ENCODE results near the gene RACGAP1. TPM values are rescaled to one million over a fixed set of nuclear protein-coding genes. Genes with fewer than 3 reads are reported as not detected.

The RACGAP1 gene
- total RNA-seq, 4 donors from 2014 or later: 13.8 to 20.4 (median 16.2) TPM

DNA sequence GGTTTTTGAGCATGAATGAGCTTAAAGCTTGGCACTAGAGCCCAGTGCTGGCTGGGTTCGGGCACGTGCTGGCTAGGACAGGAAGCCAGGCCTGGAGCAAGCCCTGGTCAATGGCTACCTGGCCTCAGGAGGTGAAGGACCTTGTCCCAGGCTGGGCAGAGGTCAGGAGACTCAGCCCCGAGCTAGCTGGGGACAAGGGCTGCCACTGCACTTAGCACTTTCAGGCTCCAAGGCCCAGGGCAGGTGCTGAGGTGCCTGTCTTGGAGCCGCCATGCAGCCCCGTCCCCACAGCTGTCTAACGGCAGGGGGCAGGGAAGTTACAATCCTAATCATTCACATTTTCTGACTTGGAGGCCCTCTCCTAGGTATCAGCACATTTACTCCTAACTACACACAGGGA is 56.8 kb downstream of the RACGAP1 start:
- no peak for DNase-seq (ENCODE audit: low spot score in 2 of 2)
- no peak overlapping the region for H3K27ac ChIP-seq
- 90% methylated on average over 4 of the region's 6 CpGs for WGBS
- no peaks in the 10 kb centered on the region for H3K36me3 ChIP-seq
- peaks cover 23% of the 10 kb centered on the region for H3K27me3 ChIP-seq
- H3K4me1 ChIP-seq: peaks cover 10% of the 10 kb centered on the region
- TF ChIP-seq, protein P1, sequence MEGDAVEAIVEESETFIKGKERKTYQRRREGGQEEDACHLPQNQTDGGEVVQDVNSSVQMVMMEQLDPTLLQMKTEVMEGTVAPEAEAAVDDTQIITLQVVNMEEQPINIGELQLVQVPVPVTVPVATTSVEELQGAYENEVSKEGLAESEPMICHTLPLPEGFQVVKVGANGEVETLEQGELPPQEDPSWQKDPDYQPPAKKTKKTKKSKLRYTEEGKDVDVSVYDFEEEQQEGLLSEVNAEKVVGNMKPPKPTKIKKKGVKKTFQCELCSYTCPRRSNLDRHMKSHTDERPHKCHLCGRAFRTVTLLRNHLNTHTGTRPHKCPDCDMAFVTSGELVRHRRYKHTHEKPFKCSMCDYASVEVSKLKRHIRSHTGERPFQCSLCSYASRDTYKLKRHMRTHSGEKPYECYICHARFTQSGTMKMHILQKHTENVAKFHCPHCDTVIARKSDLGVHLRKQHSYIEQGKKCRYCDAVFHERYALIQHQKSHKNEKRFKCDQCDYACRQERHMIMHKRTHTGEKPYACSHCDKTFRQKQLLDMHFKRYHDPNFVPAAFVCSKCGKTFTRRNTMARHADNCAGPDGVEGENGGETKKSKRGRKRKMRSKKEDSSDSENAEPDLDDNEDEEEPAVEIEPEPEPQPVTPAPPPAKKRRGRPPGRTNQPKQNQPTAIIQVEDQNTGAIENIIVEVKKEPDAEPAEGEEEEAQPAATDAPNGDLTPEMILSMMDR (IDR thresholded peaks at IDR 0.05): no peak
- TF ChIP-seq EP300 (IDR thresholded peaks at IDR 0.05) (no peak), POLR2AphosphoS5 (IDR thresholded peaks at IDR 0.05) (no peak), POLR2A (IDR thresholded peaks at IDR 0.05) (no peak)
- no peak overlapping the region for H3K4me3 ChIP-seq
- no peaks in the 10 kb centered on the region for H3K9me3 ChIP-seq

DNA sequence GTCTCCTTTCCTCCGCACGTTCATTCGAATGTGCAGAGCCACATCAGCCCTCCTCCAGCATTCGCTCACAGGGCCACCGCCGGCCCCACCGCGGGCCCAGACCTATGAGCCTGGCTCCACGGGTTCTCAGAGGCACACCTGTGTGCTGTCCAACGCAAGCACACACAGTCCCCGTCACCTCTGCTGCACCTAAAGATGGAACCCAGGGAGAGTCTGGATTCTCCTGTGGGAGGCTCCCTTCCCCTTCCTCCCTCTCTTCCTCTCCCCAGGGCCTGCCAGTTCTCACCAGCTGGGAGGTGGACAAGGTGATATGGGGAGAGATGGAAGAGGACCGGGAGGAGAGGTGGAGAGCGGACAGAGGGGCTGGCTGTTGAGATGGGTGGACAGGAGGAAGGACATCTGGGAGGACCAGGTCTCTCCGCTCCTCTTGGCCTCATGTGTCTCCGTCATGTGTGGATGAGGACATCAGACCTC is 57.5 kb downstream of the RACGAP1 start:
- Histone ChIP-seq H3K36me3 (no peaks in the 10 kb centered on the region), H3K4me3 (peak overlapping the region; percentile 17)
- DNase-seq (ENCODE audit: low spot score in 2 of 2): no peak

DNA sequence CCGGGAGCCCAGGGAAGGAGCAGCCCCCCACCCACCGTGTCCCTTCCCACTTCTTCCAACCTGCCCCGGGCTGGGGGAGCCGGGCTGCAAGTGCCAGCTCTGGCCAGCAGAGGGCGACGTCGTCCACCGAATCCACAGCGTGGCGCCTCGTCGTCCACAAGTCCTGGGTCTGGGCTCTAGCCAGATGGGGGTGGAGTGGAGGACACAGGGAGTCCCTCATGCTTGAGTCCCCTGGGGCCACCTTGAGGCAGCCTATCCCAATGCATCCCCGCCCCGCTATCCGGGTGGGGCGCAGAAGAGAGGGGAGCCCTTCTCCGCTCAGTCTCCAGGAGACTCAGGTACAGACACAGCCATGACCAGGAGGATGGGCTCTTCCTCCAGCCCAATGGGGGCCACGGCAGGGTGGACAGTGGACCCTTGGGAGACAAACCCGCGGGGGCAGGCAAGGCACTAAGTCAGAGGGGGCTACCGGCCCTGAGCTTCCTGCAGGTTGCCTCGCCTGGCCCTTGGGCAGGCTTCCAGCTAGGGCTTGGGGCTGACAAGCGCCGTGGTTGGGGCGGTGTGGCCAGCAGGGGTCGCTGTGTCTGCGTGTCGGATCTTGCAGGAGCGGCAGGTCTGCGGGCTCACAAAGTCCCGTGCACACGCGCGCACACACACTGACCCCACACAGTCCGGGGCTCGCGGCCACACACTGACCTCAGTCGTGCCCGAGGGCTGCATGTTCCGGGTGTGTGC is 58.1 kb downstream of the RACGAP1 start:
- Histone ChIP-seq H3K4me3 (peak overlapping the region; percentile 17), H3K27me3 (peaks cover 23% of the 10 kb centered on the region), H3K9me3 (no peaks in the 10 kb centered on the region), H3K4me1 (peaks cover 17% of the 10 kb centered on the region), H3K27ac (no peak overlapping the region), H3K36me3 (no peaks in the 10 kb centered on the region)
- DNase-seq (ENCODE audit: low spot score in 2 of 2): peak; percentile 92 to 94
- WGBS: 0% methylated on average over 2 of the region's 40 CpGs
- TF ChIP-seq EP300 (IDR thresholded peaks at IDR 0.05) (no peak), POLR2A (IDR thresholded peaks at IDR 0.05) (peak in 1 of 2 donors; percentile 6), POLR2AphosphoS5 (IDR thresholded peaks at IDR 0.05) (peak in 1 of 3 donors; percentile 30)
- TF ChIP-seq, protein P1 (IDR thresholded peaks at IDR 0.05): peak; percentile 84 to 89

More for the DNA sequence above, 57.5 kb downstream of the RACGAP1 start:
- no peaks in the 10 kb centered on the region for H3K9me3 ChIP-seq
- H3K27ac ChIP-seq: no peak overlapping the region
- peaks cover 13% of the 10 kb centered on the region for H3K4me1 ChIP-seq
- H3K27me3 ChIP-seq: peaks cover 23% of the 10 kb centered on the region
- 41% methylated on average over 12 of the region's 15 CpGs for WGBS
- no peak for TF ChIP-seq POLR2AphosphoS5 (IDR thresholded peaks at IDR 0.05)
- no peak for TF ChIP-seq EP300 (IDR thresholded peaks at IDR 0.05)
- TF ChIP-seq, protein P1 (IDR thresholded peaks at IDR 0.05): no peak
- TF ChIP-seq POLR2A (IDR thresholded peaks at IDR 0.05): no peak

DNA sequence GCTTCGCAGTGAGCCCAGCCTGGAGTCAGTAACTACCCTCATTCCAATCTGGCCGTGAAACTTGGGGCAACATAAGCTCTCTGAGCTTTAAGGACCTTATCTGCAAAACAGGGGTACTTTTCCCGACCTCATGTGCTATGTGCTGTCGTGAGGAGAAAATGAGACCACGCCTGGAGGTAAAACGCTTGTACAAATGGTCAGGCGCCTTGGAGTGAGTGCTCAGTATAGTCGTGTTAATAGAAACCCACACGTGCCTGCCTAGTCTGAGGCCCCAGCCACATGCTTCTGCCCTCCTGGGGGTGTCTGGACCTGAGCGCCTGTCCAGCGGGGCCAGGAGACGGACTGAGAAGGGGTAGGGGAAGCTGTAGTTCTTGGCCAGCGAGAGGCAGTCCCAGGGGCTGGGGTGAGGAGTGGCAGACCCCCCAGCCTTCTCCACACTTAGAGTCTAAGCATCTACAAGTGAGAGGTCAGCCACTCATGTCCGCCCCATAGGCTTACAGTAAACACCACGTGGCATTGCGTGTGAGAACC is 58.7 kb downstream of the RACGAP1 start:
- no peaks in the 10 kb centered on the region for H3K36me3 ChIP-seq
- DNase-seq (ENCODE audit: low spot score in 2 of 2): no peak
- H3K27ac ChIP-seq: no peak overlapping the region
- WGBS: 54% methylated on average over 10 of the region's 16 CpGs
- peaks cover 30% of the 10 kb centered on the region for H3K27me3 ChIP-seq
- TF ChIP-seq POLR2A (IDR thresholded peaks at IDR 0.05): no peak
- no peak for TF ChIP-seq POLR2AphosphoS5 (IDR thresholded peaks at IDR 0.05)
- TF ChIP-seq, protein P1 (IDR thresholded peaks at IDR 0.05): no peak
- no peak for TF ChIP-seq EP300 (IDR thresholded peaks at IDR 0.05)
- H3K9me3 ChIP-seq: no peaks in the 10 kb centered on the region
- peaks cover 21% of the 10 kb centered on the region for H3K4me1 ChIP-seq
- no peak overlapping the region for H3K4me3 ChIP-seq

DNA sequence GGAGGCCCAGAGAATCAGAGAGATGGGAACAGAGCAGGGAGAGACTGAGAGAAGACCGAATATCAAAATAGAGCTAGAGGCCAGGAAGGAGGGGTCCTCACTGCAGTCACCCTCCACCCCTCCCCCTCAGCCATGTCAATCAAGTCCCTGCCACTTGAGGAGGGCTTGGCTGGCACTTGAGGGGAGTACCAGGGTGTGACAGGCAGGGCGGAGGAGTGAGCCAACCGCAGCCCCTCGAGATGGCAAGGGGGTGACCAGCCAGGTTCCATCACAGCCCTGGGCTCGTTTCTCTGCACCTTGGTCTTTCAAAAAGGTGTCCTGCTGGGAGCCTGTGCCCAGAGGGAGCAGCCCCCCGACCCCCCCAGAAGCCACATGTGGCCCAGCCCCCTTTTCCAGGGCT is 59.5 kb downstream of the RACGAP1 start:
- Histone ChIP-seq H3K4me3 (no peak overlapping the region), H3K36me3 (no peaks in the 10 kb centered on the region), H3K27me3 (peaks cover 37% of the 10 kb centered on the region), H3K9me3 (no peaks in the 10 kb centered on the region), H3K4me1 (peaks cover 27% of the 10 kb centered on the region), H3K27ac (no peak overlapping the region)
- DNase-seq (ENCODE audit: low spot score in 2 of 2): no peak
- TF ChIP-seq POLR2AphosphoS5 (IDR thresholded peaks at IDR 0.05) (no peak), POLR2A (IDR thresholded peaks at IDR 0.05) (no peak)
- TF ChIP-seq, protein P1 (IDR thresholded peaks at IDR 0.05): no peak
- WGBS: 67% methylated on average over 2 of the region's 6 CpGs
